Measurements from ENCODE around the gene KRT6A.
A peak's percentile ranks its signal among the peaks of the same experiment; 100 is the strongest.

The KRT6A gene

DNA sequence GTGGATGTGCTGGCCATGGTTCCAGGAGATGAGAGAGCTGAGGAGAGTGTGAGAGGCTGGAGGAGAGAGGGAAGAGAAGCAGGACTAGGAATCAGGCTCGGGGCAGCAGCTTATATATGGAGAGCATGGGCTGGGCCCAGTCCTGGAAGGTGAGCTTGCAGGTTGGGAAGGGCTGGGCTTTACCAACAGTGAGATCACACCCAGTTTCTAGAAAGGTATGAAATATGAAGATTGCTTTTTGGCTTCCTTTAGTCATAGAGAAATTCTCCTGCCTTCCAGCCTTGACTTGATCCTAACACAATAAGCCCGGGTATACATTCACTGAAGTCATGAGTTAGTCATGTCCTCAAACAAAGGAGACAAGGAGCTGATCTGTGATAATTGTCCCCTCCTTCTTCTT lies at the start of gene KRT6A:
Gene KRT6A (minus strand): TSS at position 86 of the 400 bp plus-strand sequence. CDS start 69 bp downstream, at position 17.
- no peak for DNase-seq

DNA sequence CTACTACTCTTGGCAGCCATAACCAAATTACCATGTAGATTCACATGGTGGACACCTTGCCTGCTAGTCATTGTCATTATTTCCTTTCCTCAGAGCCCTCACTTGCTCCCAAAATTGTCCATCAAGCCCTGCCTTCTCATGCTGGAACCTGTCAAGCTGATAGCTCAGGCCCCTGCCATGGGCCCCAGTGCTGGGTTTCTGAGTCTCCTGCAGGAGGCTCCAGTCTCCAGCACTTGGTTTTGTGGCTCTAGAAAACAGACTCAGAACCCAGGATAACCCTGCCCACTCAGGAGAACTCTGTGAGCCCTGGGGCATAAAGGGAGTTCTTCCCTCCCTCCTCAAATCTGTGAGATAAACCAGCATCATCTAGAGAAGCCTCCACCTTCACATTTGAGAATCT lies 49.1 kb upstream of the KRT6A start:
- no peak for DNase-seq

DNA sequence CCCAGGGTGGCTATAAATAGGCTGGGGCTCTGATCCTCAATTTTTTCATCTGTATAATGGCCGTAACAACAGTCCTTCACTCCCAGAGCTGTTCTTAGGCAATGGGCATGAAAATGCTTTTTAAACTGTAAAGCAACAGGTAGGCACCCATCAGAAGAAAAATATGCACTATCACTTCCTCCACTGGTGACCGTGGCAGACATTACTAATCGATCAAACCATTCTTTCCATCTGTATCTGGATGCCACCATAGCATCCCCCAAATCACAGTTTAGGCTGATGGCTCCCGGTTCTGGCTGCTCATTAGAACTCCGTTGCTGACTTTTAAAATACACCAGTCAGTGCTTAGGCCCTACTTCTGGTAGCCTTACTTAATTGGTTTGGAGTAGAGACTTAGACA lies 48.7 kb upstream of the KRT6A start:
- DNase-seq: no peak

DNA sequence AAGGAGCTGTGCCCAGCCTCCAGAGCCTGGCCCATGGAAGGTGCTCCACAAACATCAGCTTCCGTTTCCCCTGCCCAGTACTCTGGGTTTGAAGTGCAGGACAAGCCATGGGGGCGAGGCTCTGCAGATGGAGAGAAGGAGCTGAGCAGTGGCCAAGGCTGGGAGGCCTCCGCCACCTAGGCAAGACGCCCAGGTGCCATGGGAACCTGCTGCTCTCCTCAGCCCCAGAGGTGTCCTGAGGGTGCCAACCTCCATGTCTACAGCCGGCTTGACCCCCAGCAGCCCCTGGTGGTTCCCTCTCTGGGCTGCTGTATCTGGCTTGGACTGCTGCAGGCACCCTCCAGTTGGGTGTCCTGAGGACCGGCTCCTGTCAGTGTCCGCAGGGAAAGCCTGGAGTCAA lies 47.5 kb upstream of the KRT6A start:
- DNase-seq: no peak

DNA sequence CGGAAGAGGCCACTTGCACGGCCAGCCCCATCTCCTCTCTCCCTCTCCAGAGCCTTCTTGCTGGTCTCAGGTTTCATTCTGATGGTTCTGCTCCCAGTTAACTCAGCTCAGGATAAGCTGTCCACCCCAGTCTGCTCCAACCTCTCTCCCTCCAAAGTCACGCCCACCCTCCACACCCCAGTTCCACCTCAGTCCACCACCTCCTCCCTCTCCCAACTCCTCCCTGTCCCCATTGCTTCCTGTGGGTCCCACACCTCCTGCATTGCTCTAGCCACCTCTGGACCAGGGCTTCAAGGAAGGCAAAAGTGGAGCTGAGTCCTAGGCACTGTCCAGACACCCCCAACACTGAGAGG lies 46.7 kb upstream of the KRT6A start:
- DNase-seq: no peak

DNA sequence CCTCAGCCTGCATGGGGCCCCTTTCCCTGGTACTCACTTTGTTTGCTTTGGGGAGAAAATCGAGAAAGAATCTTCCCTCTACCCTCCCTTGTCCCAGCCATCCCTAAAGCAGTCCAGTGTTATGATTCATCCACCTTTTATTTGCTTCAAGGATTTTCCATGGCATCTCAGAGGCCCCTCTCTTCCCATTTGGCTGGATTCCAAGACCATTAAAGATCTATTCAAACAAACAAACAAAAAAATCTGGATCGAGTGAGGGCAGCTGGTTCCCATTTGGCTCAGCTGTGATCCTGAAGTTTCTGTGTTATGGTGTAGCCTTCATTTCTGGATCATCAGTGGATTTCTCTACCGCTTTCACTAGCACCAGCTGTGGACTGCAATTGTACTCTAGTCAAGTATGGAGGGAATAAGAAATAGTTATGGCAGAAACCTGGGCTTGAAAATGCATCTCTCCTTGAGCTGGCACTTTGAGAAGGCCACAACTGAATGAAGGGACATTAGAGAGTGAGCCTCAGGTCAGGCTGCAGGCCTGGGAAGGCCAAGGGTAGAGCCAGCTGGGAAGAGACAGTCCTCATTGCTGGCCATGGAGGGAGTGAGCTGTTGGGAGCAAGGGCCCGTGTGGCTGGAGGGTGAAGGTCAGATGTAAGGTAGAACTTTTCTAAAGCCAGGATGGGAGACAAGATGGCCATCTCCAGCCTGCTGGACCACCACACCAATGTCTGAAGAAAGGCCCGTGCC lies 46.2 kb upstream of the KRT6A start:
- peak; percentile 70 for DNase-seq

DNA sequence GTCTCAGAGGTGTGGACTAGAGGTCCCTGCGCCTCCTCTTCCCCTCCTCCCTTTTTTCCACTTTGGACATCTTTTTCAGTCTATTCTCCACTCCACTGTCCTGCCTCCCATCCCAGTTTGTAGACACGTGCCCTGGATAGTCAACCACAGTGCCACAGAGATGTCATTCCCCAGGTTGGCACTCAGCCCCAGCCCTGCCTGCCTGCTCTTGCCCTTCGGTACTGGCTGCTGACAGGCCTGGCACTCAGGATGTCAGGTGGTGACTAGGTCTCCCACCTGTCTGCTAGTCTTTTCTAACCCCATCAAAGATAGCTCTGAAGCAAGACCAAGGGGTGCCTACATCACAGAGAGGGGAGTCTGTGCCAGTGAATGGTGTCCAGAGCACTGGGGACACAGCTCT lies 44.0 kb upstream of the KRT6A start:
- no peak for DNase-seq

DNA sequence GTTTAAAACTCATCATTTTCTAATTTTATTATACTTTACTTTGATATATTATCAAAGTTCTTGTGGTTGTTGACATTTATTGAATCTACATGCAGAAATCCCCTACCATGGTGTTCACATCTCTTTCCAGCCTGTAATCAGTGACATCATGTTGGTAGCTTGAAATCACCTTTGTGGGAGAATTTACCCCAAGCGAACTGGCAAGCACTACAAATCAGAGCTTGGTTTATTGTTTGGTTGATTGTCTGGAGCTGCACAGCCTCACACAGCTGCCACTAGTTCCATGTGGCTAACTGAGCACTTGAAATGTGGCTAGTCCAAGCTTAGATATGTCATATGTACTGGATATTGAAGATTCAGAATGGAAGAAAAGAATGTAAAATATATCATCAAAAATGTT lies 42.5 kb upstream of the KRT6A start:
- no peak for DNase-seq

DNA sequence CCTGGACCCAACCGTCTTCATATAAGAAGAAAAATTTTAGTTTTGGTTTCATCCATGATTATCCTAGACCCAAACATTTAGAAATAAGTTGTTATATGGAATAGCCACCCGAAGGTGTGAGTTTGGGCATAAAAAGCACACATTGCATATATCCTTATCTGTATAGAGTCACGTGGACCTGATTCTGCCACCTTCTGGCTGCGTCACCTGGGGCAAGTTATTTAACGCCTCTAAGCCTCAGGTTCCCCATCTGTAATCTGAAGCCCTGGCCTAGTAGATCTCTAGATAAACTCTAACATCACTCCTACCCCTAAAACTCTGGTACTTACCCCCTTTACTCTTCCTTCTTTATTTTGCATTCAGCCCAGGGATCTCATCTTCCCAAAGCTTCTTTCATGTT lies 41.4 kb upstream of the KRT6A start:
- no peak for DNase-seq

DNA sequence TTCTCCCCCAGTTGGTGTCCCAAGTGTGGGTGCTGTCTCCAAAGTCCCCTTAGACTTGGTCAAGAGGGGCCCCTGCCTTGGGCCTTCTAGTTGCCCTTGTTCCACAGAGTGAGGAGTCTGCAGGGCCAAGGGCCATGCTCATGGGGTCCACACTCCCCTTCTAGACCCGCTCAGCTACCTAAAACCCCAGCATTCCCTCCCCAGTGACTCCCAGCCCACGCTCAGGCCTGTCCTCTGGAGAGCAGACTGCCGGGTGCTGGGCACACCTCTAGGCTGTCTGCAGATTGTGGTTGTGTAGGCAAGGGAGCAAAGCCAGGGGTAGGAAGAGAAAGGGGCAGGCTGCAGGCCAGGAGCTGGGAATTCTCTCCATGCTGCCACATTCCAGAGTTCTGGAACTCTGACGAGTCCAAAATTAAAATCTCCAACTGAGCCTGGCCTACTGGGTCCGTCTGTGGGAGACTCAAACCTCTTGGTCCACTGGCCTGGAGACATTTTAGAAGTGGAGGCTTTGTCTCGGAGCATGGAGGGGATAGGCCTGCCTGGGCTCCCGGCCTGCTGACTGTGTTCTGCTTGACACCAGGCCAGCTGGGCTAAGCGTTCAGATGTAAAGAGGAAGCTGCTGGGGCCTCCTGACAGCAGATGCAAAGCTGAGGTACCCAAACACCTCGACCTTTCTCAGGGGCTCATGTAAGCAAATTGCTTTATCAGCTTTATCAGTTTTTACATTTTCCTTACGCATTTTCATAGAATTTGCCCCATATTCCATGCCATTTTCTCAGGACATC lies 40.8 kb upstream of the KRT6A start:
- DNase-seq: no peak

DNA sequence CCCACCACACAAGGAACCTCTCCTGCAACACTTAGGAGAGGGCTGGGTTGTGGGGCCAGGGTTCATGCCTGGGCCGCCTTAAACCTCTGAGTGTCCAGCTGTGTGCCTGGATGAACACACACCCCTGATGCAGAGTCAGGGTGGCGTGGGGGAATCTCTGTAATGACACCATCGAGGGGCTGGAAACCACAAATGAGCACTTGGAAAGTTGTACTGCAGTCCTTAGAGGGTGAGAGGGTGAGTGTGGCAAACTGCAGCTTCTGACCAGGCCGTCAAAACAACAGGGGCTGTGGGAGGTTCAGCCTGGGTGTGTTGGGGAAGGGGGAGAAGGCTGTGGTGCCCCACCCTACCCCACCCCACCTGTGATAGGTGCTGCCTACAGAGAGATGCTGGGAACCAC lies 39.6 kb upstream of the KRT6A start:
- DNase-seq: no peak

DNA sequence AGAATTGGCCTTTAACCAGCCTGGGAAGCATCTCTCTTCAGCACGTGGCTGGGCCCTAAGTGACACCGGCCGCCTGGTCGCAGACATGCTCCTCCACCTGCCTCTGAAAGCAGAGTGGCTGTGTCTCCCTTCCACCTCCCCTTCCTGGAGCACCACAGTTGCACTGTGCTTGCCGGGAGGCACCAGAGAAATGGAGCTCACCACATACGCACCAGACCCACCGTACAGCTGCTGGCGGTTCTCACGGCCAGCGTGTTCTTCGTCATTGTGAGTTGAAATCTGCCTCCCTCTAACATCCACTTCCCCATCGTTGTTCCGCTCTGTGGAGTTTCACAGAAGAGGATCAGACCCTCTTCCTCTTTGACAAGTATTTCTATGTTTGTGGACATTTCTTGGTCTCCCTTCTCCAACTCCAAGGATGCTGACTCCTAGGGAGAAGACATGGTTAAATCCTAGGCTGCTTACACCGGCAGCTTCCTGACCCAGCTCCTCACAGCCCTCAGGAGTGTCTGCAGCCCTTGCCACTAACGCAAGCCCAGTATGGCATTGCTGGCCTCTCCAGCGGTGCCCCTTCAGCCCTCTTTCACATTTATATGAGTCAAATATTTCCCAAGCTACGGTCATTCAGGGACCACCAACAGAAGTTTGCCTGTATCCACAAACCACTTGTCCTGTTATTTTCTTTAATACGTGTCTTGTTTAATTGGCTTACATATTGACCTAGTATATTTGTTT lies 38.7 kb upstream of the KRT6A start:
- no peak for DNase-seq

DNA sequence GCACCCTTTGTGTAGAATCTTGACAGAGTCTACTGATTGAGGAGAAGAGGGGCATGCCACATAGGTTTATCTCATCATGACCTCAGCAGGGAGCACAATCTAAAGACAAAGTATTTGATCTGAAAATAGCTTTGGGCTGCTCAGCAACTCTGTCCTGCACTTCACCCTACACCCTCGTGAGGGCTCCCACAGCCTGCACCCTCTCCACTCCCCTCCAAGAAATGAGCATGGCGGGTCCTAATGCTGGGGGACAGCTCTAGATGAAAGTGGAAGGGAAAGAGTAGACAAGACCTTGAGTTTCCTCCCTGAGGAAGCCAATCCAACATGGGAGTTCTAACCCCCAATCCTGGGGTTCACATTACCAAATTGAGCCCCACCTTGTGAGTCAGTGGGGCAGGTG lies 37.8 kb upstream of the KRT6A start:
- DNase-seq: no peak

DNA sequence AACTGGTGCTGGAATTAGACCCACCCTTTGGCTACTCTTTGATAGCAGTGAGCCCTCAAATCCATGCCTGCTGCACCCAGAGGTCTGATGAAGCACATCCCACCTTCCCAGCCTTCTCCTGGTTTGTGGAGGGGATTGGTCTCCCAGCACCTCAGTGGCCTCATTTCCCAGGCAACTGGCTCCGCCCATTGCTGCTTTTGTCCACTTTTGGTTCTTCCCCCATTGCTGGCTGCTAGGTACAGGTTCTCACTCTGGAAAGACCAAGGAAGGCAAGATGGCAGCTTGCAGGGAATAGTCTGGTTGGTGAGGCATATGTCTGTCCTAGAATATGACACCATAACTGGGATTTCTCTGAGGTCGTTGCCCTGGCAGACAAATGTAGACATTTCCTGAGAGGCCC lies 37.3 kb upstream of the KRT6A start:
- no peak for DNase-seq

DNA sequence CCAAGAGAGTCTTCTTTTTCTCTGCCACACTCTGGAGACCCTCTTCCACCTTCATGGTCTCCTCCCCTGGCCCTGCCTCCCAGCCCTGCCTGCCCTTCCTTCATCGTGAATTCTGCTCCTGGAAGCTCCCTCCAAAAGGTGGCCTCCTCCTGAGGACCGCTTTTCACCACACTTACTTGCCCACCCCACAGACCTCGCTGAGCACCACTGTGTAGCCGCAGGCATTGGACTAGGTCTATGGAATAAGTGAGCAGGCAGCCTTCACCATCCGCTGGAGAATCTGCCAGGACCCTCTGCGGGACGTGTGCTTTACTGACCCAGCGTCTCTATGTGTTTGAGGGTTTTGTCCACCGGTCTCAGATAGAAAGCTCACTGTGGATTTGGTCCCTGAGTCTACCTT lies 36.8 kb upstream of the KRT6A start:
- DNase-seq: no peak

DNA sequence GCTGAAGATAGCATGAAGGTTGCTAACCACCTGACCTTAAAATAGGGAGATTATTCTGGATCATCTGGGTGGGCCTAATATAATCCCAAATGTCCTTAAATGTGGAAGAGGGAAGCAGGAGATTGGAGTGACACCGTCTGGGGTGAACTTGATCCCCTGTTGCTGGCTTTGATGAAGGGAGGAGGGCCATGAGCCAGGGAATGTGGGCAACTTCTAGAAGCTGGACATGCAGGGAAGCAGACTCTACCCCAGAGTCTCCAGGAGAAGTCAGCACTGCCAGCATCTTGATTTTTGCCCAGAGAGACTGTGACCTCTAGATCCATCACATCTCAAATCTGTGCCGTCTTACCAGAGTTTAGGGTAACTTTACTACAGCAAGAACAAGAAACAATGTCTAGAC lies 36.4 kb upstream of the KRT6A start:
- no peak for DNase-seq

DNA sequence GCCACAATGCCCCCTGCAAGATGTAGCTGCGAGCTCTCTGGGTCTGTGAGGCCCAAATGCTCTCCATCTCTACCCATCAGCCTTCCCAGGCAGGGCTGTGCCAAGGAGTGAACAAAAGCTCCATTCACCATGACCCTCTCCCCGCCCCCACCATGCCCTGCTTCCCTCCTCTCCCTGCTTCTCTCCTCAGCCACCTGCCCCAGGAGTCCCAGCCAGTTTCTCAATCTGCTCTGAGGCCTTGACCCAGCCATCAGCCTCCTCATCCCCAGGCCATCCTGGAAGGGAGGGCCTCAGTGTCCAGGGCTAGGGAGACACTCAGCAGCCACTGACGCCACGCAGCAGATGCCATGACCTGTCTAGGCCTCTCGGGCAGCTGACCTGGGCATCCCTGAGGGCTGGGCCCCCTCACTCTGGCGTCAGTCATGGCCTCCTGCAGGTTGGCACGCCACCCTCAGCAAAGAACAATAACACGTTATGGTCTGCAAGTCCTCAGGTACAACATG lies 35.6 kb upstream of the KRT6A start:
- no peak for DNase-seq

DNA sequence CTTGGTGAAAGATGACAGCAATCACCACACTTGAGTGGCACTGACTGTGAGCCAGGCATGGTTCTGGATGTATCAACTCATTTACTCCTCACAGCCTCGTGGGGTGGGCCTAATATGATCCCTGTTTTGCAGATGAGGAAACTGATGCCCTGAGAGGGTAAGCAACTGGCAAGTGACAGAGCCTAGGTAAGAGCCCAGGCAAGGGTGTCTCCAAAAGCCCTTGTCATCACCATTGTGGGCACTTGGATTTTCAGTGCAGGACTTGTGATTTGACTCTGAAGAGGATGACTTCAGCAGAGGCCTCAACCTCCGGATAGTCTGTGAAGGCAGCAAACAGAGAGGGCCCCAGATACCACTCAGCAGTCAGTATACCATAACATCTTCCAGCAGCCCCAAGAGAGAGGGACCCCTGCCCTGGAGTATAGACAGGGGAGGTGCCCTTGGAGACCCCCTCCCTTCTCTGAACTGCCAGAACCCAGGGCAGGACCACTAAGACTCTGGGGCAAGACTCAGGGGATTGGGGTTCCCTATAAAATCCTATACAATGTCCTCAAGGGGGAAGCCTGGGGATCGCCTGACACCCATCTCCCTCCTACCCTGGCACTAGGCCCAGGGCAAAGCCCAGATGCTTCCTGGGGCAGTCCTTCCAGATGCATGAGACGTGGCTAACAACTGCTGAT lies 34.2 kb upstream of the KRT6A start:
- no peak for DNase-seq

DNA sequence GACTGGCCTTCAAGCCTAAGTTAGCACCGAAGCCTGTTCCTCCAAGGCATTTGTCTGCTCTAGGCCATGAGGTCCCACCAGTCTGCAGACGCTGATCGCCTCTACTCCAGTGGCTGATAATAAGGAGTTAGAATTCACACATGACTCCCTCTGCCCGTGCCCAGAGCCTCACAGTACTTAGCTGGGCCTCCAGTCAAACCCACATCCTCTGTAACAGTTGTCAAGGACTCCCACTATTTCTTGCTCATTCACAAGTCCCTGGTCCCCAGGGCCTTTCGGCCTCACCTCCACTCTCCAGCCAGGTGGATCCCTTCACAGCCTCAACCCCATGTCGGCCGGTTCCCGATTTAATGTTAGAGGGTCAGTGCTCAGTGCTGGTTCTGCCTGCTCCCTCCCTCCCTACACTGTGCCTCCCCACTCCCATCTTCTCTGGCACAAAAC lies 33.5 kb upstream of the KRT6A start:
- DNase-seq: no peak

DNA sequence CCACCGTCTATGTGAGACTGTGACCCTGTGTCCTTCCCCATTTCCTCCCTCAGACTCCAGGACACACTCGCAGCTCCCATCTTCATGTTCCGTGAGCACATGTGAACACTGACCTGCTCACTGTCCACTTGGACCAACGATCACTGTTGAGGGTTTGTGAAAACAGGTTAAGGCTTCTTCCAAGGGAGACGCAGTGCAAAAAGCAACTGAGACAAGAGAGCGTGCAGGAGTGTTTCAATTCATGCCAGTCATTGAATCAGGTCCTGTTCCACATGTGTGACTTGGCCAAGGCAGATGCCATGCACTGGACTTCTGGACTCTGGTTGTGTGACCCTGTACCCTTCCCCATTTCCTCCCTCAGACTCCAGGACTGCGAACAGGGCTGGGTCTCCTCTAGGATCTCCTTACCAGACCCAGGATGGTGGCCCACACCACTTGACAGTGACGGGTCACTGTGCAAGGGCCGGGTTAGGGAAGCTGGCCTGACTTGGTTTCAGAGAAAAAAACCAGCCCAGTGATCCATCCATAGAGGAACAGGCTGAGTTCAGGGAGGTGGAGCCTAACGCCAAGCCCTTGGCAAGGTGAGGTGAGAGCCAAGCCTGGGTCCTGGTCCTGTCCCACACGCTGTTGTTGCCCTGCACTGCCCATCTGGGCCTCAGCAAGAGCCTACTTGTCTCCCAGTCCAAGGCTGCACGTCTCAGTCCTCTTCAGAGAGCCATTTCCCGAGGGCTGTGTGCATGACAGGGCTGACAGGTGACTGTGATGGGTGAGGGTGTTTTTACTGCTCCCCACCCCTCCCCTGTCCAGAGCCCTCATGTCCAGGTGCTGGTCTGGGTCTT lies 32.8 kb upstream of the KRT6A start:
- DNase-seq: no peak

DNA sequence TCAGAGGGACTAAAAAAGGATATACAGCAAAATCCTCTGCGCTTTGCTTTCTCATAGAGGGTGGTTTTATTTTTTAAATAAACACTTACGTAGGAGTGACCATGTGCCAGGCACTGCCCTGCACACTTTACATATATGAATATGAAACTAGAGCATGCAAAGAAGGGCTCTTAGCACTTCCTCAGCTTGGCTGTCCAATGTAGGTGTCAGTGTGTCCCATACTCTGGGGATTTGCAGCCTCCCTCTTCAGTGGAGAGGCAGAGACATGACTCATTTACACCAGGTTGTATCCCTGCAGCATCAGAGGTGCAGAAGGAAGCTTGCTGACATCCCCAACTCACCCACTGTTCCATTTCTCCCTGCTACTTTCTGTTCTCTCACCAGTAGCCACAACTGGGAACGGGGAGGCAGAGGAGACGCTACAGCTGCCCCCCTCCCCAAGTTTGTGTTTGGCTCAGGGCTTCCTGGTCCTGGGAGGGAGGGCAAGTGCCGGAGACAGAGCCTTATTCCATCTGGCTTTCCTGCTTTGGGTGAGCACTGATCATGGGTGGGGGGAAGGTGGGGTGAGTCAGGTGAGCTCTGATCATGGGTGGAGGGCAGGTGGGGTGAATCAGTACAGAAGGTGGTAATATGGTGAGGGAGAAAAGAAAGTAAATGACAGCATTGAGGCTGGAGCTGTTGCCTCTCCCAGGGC lies 32.0 kb upstream of the KRT6A start:
- peak; percentile 6 for DNase-seq
